Prostate gland (tissue), 2 donors: ENCODE data around the gene CREB3L2. TPM values are rescaled to one million over a fixed set of nuclear protein-coding genes. Genes with fewer than 3 reads are reported as not detected.
"Not testable (repeated sequence)": the region's sequence is repeated elsewhere in the genome, so short reads cannot be mapped to it uniquely, and the experiment has no call there.

Experiments used
- DNase-seq: peaks from one replicate; pipeline ENCODE4 v3.0.0-alpha.2; 2019; ENCODE audit warnings: low spot score
- H3K27ac ChIP-seq, 2 donors: fragments of 200-600 bp; sonication (generic); 2 replicates each; pipeline ENCODE4 v1.5.1; 2017 to 2019
- H3K27me3 ChIP-seq: fragments of 200-600 bp; sonication (generic); replicated peaks from 2 replicates; pipeline ENCODE4 v1.5.1; 2019; ENCODE audit not compliant: insufficient read depth
- H3K36me3 ChIP-seq, 2 donors: fragments of 200-600 bp; sonication (generic); 1 replicate in 1 of 2; 2 replicates in 1 of 2; pipeline versions ENCODE4 v1.5.1 to v1.8.1; 2017 to 2019
- H3K4me1 ChIP-seq: fragments of 200-600 bp; sonication (generic); replicated peaks from 2 replicates; pipeline ENCODE4 v1.5.1; 2019
- H3K4me3 ChIP-seq, 2 donors: fragments of 200-600 bp; sonication (generic); 2 replicates each; pipeline ENCODE4 v1.5.1; 2017 to 2019
- H3K9me3 ChIP-seq: fragments of 200-600 bp; sonication (generic); 2 replicates; pipeline ENCODE4 v1.5.1; 2017
- CTCF ChIP-seq, 4 experiments: fragments of 200-600 bp in 2 of 4; fragments of 450-650 bp in 2 of 4; sonication (generic) in 2 of 4; IDR thresholded peaks; 1 replicate in 3 of 4; 2 replicates in 1 of 4; pipeline ENCODE4 v1.5.1; 2016 to 2019; ENCODE audit warnings: antibody characterized with exemption in 4 of 4, mild to moderate bottlenecking in 2 of 4, moderate library complexity in 2 of 4
- POLR2A ChIP-seq: fragments of 450-650 bp; IDR thresholded peaks from one replicate; pipeline ENCODE4 v1.6.1; 2016; ENCODE audit warnings: antibody characterized with exemption, mild to moderate bottlenecking
- POLR2AphosphoS5 ChIP-seq: sonication (generic); formaldehyde crosslinking; IDR thresholded peaks from one replicate; pipeline ENCODE4 v1.6.1; 2017; ENCODE audit warnings: antibody characterized with exemption
- WGBS: methylation state at CpG from one replicate; pipeline ENCODE4 v1.1.5; 2018; 5-methylcytosine and 5-hydroxymethylcytosine counted together
- intact Hi-C: fragments of 100-400 bp; cut with DNase I; formaldehyde crosslinking; loops from one replicate; pipeline ENCODE4 v1.14.2; 2022
- total RNA-seq, 2 donors: library from RNA; depleted of rRNA; stranded (reverse); fragments of >200 nt; gene quantifications; one replicate each; pipeline ENCODE4 v1.1.0, GENCODE V29; 2016

The CREB3L2 gene
- total RNA-seq, 2 donors from 2014 or later: 34.1 to 42.0 TPM

GRCh38 chr7:137838706-137839315 is 163.1 kb downstream of the CREB3L2 start:
- 78% methylated on average over 7 of the region's 7 CpGs for WGBS
- H3K27me3 ChIP-seq: no peaks in the 10 kb centered on the region
- no peaks in the 10 kb centered on the region for H3K4me1 ChIP-seq
- no peaks in the 10 kb centered on the region for H3K9me3 ChIP-seq
- DNase-seq: no peak
- no peak overlapping the region for H3K27ac ChIP-seq
- TF ChIP-seq POLR2AphosphoS5 (no peak), CTCF (IDR thresholded peaks at IDR 0.05) (no peak), POLR2A (no peak)
- H3K4me3 ChIP-seq: no peak overlapping the region
- intact Hi-C loops: no loop called here
- H3K36me3 ChIP-seq: no peaks in the 10 kb centered on the region

- Histone ChIP-seq H3K4me3 (no peak overlapping the region), H3K27me3 (no peaks in the 10 kb centered on the region), H3K36me3 (no peaks in the 10 kb centered on the region), H3K9me3 (no peaks in the 10 kb centered on the region), H3K4me1 (no peaks in the 10 kb centered on the region), H3K27ac (no peak overlapping the region)
- intact Hi-C loops: no loop called here
- no peak for DNase-seq
- 90% methylated on average over 1 of the region's 1 CpG for WGBS
- TF ChIP-seq CTCF (IDR thresholded peaks at IDR 0.05): no peak
- no peak for TF ChIP-seq POLR2A
- no peak for TF ChIP-seq POLR2AphosphoS5
Measured at GRCh38 chr7:137836541-137836940, 165.3 kb downstream of the CREB3L2 start.

- Histone ChIP-seq H3K36me3 (no peaks in the 10 kb centered on the region), H3K27ac (no peak overlapping the region), H3K9me3 (no peaks in the 10 kb centered on the region), H3K4me3 (no peak overlapping the region), H3K4me1 (no peaks in the 10 kb centered on the region), H3K27me3 (no peaks in the 10 kb centered on the region)
- TF ChIP-seq POLR2AphosphoS5 (no peak), POLR2A (no peak), CTCF (IDR thresholded peaks at IDR 0.05) (no peak)
- 93% methylated on average over 3 of the region's 3 CpGs for WGBS
- DNase-seq: no peak
- intact Hi-C loops: no loop called here
Measured at GRCh38 chr7:137836113-137836509, 165.8 kb downstream of the CREB3L2 start.

GRCh38 chr7:137835486-137836112 is 166.3 kb downstream of the CREB3L2 start:
- no peaks in the 10 kb centered on the region for H3K9me3 ChIP-seq
- intact Hi-C loops: no loop called here
- no peaks in the 10 kb centered on the region for H3K4me1 ChIP-seq
- no peak for TF ChIP-seq POLR2A
- TF ChIP-seq POLR2AphosphoS5: no peak
- TF ChIP-seq CTCF (IDR thresholded peaks at IDR 0.05): no peak
- H3K4me3 ChIP-seq: no peak overlapping the region
- H3K27me3 ChIP-seq: no peaks in the 10 kb centered on the region
- DNase-seq: no peak
- WGBS: 79% methylated on average over 3 of the region's 3 CpGs
- H3K27ac ChIP-seq: no peak overlapping the region
- no peaks in the 10 kb centered on the region for H3K36me3 ChIP-seq

GRCh38 chr7:137834552-137834951 is 167.3 kb downstream of the CREB3L2 start:
- no peak overlapping the region for H3K27ac ChIP-seq
- no peak for DNase-seq
- intact Hi-C loops: no loop called here
- 96% methylated on average over 1 of the region's 1 CpG for WGBS
- no peak overlapping the region for H3K4me3 ChIP-seq
- H3K9me3 ChIP-seq: no peaks in the 10 kb centered on the region
- H3K27me3 ChIP-seq: no peaks in the 10 kb centered on the region
- no peaks in the 10 kb centered on the region for H3K36me3 ChIP-seq
- H3K4me1 ChIP-seq: no peaks in the 10 kb centered on the region
- no peak for TF ChIP-seq POLR2A
- TF ChIP-seq CTCF (IDR thresholded peaks at IDR 0.05): no peak
- TF ChIP-seq POLR2AphosphoS5: no peak

- H3K27me3 ChIP-seq, H3K4me3 ChIP-seq, H3K27ac ChIP-seq, DNase-seq, H3K9me3 ChIP-seq, H3K36me3 ChIP-seq, H3K4me1 ChIP-seq, intact Hi-C loops: not testable (repeated sequence)
- 88% methylated on average over 2 of the region's 2 CpGs for WGBS
Measured at GRCh38 chr7:137832990-137833389, 168.9 kb downstream of the CREB3L2 start.
